Stimulated activated CD4-positive, alpha-beta T cell treated with anti-CD3 and anti-CD28 coated beads, Interleukin-1b, Interleukin-23, amount 100 ng/mL, for 48 hours (primary cell): ENCODE results near the gene PCDHA3.
"Not testable (repeated sequence)": the region's sequence is repeated elsewhere in the genome, so short reads cannot be mapped to it uniquely, and the experiment has no call there.

Experiments used
- DNase-seq: peaks from one replicate; pipeline ENCODE4 v3.0.0-alpha.2; 2020

The PCDHA3 gene

DNA sequence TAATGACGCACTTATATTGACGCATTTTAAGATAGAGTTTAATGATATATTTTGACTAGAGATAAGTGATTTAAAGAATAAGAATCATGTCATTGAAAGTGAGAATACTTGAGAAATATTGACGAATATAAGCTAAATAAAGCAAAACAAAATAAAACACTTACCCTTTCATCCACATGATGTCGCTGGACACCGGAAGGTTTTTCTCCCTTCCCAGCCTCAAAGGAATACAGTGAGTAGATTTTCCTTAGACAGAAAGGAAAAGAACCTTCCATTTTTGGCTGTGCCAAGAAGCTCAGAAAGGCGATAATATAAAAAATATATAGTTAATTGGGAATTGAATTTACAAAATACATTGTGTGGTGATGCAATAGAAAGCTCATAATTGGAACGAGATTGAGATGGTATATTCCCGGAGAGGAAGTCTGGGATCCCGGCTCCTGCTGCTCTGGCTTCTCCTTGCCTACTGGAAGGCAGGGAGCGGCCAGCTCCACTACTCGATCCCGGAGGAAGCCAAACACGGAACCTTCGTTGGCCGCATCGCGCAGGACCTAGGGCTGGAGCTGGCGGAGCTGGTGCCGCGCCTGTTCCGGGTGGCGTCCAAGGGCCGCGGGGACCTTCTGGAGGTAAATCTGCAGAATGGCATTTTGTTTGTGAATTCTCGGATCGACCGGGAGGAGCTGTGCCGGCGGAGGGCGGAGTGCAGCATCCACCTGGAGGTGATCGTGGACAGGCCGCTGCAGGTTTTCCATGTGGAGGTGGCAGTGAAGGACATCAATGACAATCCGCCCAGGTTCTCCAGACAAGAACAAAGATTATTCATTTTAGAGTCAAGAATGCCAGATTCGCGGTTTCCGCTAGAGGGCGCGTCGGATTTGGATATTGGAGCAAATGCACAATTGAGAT, 20.8 kb downstream of the PCDHA3 start, which contains the start of gene PCDHA5:
Gene PCDHA5, plus strand, starts transcription at position 239 of the 906 bp plus-strand sequence.
- DNase-seq: no peak

DNA sequence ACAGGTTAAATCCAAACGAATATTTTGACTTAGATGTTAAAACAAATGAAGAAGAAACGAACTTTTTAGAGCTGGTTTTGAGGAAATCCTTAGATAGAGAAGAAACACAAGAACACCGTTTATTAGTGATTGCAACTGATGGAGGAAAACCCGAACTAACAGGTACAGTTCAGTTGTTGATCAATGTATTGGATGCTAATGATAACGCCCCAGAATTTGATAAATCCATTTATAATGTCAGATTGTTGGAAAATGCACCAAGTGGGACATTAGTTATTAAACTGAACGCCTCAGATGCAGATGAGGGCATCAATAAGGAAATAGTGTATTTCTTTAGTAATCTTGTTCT, 21.4 kb downstream of the PCDHA3 start:
- no peak for DNase-seq

DNA sequence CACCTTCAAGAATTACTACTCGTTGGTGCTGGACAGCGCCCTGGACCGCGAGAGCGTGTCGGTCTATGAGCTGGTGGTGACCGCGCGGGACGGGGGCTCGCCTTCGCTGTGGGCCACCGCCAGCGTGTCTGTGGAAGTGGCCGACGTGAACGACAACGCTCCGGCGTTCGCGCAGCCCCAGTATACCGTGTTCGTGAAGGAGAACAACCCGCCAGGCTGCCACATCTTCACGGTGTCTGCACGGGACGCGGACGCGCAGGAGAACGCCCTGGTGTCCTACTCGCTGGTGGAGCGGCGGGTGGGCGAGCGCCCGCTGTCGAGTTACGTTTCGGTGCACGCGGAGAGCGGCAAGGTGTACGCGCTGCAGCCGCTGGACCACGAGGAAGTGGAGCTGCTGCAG, 22.1 kb downstream of the PCDHA3 start:
- DNase-seq: not testable (repeated sequence)

DNA sequence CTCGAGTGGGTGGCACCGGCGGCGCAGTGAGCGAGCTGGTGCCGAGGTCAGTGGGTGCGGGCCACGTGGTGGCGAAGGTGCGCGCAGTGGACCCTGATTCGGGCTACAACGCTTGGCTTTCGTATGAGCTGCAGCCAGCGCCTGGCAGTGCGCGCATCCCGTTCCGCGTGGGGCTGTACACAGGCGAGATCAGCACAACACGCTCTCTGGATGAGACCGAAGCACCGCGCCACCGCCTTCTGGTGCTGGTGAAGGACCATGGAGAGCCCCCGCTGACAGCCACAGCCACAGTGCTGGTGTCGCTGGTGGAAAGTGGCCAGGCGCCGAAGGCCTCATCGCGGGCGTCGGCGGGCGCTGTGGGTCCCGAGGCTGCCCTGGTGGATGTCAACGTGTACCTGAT, 22.6 kb downstream of the PCDHA3 start:
- no peak for DNase-seq

DNA sequence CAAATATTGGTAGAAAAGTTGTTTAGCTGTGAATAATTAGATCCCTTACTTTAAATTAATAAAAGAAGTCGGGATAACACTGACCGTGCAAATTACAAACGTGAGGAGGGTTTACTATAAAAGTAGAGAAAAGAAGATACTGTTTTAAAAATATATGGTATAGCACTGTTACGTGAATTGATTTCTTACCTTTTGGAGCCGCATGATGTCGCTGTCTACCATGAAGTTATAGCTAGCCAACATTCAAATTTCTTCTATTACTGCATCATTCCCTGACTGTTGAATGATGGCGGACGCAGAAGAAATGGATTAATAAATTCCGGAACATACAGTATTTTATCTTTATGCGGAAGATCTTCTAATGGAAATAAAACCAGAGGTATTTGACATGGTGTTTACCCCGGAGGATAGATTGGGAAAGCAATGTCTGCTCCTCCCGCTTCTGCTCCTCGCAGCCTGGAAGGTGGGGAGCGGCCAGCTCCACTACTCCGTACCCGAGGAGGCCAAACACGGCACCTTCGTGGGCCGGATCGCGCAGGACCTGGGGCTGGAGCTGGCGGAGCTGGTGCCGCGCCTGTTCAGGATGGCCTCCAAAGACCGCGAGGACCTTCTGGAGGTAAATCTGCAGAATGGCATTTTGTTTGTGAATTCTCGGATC, 27.0 kb downstream of the PCDHA3 start, which contains the start of gene PCDHA6:
Gene PCDHA6, plus strand, starts transcription at position 257 of the 658 bp plus-strand sequence. Its CDS starts 132 bp downstream, at position 389.
- DNase-seq: no peak

DNA sequence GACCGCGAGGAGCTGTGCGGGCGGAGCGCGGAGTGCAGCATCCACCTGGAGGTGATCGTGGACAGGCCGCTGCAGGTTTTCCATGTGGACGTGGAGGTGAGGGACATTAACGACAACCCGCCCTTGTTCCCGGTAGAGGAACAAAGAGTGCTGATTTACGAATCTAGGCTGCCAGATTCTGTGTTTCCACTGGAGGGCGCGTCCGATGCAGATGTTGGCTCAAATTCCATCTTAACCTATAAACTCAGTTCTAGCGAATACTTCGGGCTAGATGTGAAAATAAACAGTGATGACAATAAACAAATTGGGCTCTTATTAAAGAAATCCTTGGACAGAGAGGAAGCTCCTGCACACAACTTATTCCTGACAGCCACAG, 27.5 kb downstream of the PCDHA3 start:
- DNase-seq: no peak

DNA sequence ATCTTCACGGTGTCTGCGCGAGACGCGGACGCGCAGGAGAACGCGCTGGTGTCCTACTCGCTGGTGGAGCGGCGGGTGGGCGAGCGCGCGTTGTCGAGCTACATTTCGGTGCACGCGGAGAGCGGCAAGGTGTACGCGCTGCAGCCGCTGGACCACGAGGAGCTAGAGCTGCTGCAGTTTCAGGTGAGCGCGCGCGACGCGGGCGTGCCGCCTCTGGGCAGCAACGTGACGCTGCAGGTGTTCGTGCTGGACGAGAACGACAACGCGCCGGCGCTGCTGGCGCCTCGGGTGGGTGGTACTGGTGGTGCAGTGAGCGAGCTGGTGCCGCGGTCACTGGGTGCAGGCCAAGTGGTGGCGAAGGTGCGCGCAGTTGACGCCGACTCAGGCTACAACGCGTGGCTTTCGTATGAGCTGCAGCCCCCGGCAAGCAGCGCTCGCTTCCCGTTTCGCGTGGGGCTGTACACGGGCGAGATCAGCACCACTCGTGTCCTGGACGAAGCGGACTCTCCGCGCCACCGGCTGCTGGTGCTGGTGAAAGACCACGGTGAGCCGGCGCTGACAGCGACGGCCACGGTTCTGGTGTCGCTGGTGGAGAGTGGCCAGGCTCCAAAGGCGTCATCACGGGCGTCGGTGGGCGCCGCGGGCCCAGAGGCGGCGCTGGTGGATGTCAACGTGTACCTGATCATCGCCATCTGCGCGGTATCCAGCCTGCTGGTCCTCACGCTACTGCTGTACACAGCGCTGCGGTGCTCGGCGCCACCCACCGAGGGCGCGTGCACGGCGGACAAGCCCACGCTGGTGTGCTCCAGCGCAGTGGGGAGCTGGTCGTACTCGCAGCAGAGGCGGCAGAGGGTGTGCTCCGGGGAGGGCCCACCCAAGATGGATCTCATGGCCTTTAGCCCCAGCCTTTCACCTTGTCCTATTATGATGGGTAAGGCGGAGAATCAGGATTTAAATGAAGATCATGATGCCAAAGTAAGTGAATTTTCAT, 28.9 kb downstream of the PCDHA3 start:
- not testable (repeated sequence) for DNase-seq

DNA sequence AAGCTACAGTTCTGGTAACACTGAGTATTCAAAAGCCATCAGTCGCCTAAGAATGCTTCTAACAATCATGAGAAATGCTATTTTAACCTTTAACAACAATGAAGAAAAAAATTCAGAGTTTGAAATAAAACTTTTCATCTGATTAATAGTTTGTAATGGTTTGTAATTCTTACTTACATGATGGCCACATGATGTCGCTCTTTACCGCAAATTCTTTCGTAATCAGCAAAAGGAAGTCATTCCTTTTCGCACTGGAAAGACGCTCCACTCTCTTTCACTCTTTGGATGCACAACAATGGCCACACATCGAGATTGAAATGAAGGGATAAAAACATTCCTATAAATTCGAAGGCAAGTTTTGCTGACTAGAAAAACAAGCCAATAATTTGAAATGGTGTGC, 33.1 kb downstream of the PCDHA3 start, which contains the start of gene PCDHA7:
Gene PCDHA7, plus strand, starts transcription at position 277 of the 400 bp plus-strand sequence. Its CDS starts 115 bp downstream, at position 392.
- no peak for DNase-seq

DNA sequence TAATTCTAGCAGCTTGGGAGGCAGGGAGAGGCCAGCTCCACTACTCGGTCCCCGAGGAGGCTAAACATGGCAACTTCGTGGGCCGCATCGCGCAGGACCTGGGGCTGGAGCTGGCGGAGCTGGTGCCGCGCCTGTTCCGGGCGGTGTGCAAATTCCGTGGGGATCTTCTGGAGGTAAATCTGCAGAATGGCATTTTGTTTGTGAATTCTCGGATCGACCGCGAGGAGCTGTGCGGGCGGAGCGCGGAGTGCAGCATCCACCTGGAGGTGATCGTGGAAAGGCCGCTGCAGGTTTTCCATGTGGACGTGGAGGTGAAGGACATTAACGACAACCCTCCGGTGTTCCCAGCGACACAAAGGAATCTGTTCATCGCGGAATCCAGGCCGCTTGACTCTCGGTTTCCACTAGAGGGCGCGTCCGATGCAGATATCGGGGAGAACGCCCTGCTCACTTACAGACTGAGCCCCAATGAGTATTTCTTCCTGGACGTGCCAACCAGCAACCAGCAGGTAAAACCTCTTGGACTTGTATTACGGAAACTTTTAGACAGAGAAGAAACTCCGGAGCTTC, 33.7 kb downstream of the PCDHA3 start:
- DNase-seq: not testable (repeated sequence)

DNA sequence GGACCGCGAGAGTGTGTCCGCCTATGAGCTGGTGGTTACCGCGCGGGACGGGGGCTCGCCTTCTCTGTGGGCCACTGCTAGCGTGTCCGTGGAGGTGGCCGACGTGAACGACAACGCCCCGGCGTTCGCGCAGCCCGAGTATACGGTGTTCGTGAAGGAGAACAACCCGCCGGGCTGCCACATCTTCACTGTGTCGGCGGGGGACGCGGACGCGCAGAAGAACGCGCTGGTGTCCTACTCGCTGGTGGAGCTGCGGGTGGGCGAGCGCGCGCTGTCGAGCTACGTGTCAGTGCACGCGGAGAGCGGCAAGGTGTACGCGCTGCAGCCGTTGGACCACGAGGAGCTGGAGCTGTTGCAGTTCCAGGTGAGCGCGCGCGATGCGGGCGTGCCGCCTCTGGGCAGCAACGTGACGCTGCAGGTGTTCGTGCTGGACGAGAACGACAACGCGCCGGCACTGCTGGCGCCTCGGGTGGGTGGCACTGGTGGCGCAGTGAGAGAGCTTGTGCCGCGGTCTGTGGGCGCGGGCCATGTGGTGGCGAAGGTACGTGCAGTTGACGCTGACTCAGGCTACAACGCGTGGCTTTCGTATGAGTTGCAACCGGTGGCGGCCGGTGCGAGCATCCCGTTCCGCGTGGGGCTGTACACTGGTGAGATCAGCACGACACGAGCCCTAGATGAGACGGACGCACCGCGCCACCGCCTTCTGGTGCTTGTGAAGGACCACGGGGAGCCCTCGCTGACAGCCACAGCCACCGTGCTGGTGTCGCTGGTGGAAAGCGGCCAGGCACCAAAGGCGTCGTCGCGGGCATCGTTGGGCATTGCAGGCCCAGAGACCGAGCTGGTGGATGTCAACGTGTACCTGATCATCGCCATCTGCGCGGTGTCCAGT, 35.0 kb downstream of the PCDHA3 start:
- no peak for DNase-seq

DNA sequence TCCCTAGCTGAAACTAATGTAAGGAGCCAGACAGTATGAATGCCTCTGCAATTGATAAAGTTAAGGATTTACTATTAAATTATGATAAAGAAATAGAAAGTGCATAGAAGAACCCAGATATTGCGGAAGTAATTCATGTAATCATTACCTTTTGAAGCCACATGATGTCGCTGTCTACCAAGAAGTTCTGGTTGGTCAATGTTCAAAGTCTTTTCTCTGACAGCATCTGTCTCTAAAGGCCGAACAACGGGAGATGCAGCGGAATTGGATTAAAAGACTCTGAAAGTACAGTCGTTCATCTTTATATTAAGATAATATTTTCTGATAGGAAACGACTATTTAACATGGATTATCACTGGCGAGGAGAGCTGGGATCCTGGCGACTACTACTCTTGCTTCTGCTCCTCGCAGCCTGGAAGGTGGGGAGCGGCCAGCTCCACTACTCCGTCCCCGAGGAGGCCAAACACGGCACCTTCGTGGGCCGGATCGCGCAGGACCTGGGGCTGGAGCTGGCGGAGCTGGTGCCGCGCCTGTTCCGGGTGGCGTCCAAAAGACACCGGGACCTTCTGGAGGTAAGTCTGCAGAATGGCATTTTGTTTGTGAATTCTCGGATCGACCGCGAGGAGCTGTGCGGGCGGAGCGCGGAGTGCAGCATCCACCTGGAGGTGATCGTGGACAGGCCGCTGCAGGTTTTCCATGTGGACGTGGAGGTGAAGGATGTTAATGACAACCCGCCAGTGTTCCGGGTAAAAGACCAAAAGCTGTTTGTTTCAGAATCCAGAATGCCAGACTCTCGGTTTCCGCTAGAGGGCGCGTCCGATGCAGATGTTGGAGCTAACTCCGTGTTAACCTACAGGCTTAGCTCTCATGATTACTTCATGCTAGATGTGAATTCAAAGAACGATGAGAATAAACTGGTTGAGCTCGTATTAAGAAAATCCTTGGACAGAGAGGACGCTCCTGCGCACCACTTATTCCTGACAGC, 40.4 kb downstream of the PCDHA3 start, which contains the start of gene PCDHA8:
Gene PCDHA8, plus strand, starts transcription at position 210 of the 985 bp plus-strand sequence. Its CDS starts 135 bp downstream, at position 345.
- DNase-seq: no peak

DNA sequence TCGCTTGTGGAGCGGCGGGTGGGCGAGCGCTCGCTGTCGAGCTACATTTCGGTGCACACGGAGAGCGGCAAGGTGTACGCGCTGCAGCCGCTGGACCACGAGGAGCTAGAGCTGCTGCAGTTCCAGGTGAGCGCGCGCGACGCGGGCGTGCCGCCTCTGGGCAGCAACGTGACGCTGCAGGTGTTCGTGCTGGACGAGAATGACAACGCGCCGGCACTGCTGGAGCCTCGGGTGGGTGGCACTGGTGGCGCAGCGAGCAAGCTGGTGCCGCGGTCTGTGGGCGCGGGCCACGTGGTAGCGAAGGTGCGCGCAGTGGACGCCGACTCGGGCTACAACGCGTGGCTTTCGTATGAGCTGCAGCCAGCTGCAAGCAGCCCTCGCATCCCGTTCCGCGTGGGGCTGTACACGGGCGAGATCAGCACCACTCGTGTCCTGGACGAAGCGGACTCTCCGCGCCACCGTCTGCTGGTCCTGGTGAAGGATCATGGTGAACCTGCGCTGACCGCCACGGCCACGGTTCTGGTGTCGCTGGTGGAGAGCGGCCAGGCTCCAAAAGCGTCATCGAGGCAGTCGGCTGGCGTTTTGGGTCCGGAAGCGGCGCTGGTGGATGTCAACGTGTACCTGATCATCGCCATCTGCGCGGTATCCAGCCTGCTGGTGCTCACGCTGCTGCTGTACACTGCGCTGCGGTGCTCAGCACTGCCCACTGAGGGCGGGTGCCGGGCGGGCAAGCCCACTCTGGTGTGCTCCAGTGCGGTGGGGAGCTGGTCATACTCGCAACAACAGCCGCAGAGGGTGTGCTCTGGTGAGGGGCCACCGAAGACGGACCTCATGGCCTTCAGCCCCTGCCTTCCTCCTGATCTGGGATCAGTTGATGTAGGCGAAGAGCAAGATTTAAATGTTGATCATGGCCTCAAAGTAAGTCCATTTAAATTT, 42.2 kb downstream of the PCDHA3 start:
- DNase-seq: no peak

DNA sequence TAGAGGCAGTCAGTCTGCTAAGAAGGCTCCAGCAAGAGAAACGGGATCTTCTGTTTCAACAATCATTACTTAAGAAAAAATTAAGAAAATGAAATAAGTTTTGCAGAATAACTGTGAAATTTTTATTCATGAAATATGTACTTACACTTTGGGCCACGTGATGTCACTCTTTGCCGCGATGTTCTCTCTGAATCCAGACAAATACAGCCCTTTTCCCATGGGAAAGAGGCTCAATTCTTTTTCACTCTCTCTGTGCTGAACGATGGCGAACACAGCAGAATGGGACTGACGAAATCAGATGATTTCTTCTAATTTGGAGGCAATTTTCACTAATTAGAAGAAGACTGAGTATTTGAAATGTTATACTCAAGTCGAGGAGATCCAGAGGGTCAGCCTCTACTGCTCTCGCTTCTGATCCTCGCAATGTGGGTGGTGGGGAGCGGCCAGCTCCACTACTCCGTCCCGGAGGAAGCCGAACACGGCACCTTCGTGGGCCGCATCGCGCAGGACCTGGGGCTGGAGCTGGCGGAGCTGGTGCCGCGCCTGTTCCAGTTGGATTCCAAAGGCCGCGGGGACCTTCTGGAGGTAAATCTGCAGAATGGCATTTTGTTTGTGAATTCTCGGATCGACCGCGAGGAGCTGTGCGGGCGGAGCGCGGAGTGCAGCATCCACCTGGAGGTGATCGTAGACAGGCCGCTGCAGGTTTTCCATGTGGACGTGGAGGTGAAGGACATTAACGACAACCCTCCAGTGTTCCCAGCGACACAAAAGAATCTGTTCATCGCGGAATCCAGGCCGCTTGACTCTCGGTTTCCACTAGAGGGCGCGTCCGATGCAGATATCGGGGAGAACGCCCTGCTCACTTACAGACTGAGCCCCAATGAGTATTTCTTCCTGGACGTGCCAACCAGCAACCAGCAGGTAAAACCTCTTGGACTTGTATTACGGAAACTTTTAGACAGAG, 47.6 kb downstream of the PCDHA3 start, which contains the start of gene PCDHA9:
Gene PCDHA9, plus strand, starts transcription at position 244 of the 964 bp plus-strand sequence. Its CDS starts 114 bp downstream, at position 358.
- not testable (repeated sequence) for DNase-seq

DNA sequence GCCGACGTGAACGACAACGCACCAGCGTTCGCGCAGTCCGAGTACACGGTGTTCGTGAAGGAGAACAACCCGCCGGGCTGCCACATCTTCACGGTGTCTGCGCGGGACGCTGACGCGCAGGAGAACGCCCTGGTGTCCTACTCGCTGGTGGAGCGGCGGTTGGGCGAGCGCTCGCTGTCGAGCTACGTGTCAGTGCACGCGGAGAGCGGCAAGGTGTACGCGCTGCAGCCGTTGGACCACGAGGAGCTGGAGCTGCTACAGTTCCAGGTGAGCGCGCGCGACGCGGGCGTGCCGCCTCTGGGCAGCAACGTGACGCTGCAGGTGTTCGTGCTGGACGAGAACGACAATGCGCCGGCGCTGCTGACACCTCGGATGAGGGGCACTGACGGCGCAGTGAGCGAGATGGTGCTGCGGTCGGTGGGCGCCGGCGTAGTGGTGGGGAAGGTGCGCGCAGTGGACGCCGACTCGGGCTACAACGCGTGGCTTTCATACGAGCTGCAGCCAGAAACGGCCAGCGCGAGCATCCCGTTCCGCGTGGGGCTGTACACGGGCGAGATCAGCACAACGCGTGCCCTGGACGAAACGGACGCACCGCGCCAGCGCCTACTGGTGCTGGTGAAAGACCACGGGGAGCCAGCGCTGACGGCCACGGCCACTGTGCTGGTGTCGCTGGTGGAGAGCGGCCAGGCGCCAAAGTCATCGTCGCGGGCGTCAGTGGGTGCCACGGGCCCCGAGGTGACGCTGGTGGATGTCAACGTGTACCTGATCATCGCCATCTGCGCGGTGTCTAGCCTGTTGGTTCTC, 49.2 kb downstream of the PCDHA3 start:
- not testable (repeated sequence) for DNase-seq
